ENCODE measurements around the gene PALLD.
A peak's percentile ranks its signal among the peaks of the same experiment; 100 is the strongest.
"Not testable (repeated sequence)": the region's sequence is repeated elsewhere in the genome, so short reads cannot be mapped to it uniquely, and the experiment has no call there.

PALLD gene

DNA sequence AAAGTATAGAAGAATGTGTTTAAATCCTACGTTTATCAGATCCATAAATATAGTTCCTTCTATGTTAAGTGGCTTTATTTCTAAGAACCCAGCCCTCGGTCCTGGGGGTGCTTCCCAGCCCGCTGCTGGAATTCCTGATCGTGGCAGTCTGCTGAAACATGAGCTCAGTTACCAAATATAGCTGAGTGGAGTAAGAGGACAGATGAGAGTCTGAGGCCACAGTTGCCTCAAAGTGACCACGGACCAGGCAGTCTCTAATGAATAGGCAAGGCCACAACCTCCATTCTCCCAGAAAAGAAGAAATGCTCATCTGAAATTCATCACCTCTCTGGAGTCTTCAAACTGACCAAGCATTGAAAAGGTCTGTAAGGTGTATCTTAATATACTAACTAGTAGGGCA lies at the start of gene PALLD:
Gene PALLD, plus strand, starts transcription at position 219 of the 400 bp plus-strand sequence.
- H3K4me1 ChIP-seq (ENCODE audit: insufficient read depth, poor library complexity, severe bottlenecking): no peaks in the 10 kb centered on the region

DNA sequence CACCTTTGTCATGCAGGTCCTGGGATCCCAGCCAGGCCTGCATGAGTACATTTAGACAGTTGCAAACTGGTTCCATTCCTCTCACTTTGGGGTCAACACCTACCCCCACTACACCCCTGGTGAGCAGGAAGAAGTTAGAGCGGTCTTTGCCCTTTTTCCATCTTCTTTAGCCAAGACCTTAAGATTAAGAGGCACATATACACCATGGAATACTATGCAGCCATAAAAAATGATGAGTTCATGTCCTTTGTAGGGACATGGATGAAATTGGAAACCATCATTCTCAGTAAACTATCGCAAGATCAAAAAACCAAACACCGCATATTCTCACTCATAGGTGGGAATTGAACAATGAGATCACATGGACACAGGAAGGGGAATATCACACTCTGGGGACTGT lies 47.8 kb upstream of the PALLD start:
- not testable (repeated sequence) for H3K27ac ChIP-seq (ENCODE audit: poor library complexity, severe bottlenecking); H3K9me3 ChIP-seq (ENCODE audit: severe bottlenecking); H3K4me3 ChIP-seq (ENCODE audit: severe bottlenecking); DNase-seq (ENCODE audit: low spot score); ATAC-seq (ENCODE audit: low read depth); H3K27me3 ChIP-seq (ENCODE audit: insufficient read depth, poor library complexity, severe bottlenecking)
- Histone ChIP-seq H3K36me3 (ENCODE audit: low read depth) (peaks cover 13% of the 10 kb centered on the region), H3K4me1 (ENCODE audit: insufficient read depth, poor library complexity, severe bottlenecking) (peaks cover 14% of the 10 kb centered on the region)

More for the DNA sequence above, at the start of gene PALLD:
- H3K27ac ChIP-seq (ENCODE audit: poor library complexity, severe bottlenecking): no peak within 1 kb of the TSS
- TF ChIP-seq, protein P1, sequence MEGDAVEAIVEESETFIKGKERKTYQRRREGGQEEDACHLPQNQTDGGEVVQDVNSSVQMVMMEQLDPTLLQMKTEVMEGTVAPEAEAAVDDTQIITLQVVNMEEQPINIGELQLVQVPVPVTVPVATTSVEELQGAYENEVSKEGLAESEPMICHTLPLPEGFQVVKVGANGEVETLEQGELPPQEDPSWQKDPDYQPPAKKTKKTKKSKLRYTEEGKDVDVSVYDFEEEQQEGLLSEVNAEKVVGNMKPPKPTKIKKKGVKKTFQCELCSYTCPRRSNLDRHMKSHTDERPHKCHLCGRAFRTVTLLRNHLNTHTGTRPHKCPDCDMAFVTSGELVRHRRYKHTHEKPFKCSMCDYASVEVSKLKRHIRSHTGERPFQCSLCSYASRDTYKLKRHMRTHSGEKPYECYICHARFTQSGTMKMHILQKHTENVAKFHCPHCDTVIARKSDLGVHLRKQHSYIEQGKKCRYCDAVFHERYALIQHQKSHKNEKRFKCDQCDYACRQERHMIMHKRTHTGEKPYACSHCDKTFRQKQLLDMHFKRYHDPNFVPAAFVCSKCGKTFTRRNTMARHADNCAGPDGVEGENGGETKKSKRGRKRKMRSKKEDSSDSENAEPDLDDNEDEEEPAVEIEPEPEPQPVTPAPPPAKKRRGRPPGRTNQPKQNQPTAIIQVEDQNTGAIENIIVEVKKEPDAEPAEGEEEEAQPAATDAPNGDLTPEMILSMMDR (IDR thresholded peaks at IDR 0.05; ENCODE audit: poor library complexity, severe bottlenecking): no peak
- no peaks in the 10 kb centered on the region for H3K36me3 ChIP-seq (ENCODE audit: low read depth)
- H3K27me3 ChIP-seq (ENCODE audit: insufficient read depth, poor library complexity, severe bottlenecking): no peaks in the 10 kb centered on the region
- H3K9me3 ChIP-seq (ENCODE audit: severe bottlenecking): no peaks in the 10 kb centered on the region
- no peak for DNase-seq (ENCODE audit: low spot score)
- H3K4me3 ChIP-seq (ENCODE audit: severe bottlenecking): no peak within 1 kb of the TSS
- no peak for ATAC-seq (ENCODE audit: low read depth)

DNA sequence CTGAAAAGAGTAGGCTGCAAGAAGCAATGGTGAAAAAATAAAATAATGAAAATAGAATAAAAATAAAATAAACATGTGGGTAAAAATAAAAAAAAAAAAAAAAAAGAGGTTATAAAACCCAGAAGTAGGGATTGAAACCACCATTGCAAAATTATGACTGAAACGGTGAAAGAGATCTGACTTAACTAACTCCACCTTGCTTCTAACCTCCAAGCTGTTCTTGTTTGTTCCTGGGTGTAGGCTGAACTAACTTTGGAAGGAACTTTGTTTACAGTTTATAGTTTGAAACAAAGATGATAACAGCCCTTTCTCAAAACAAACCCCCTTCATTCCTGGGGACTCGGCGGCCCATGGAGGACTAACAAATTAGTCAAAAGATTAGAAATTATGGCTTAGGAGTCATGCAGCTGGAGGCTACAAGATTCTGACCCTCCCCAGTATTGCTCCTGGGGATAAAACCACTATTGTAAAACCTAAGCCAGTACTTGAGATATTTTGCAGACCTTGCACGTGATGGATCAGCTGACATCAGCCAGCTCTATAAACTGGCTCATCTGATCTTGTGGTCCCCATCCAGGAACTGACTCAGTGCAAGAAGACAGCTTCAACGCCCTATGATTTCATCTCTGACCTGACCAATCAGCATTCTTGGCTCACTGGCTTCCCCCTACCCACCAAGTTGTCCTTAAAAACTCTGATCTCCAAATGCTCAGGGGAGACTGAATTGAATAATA lies 47.0 kb upstream of the PALLD start:
- H3K4me3 ChIP-seq (ENCODE audit: severe bottlenecking): no peak overlapping the region
- ATAC-seq (ENCODE audit: low read depth) (no peak), DNase-seq (ENCODE audit: low spot score) (no peak)
- peaks cover 14% of the 10 kb centered on the region for H3K4me1 ChIP-seq (ENCODE audit: insufficient read depth, poor library complexity, severe bottlenecking)
- TF ChIP-seq, protein P1 (IDR thresholded peaks at IDR 0.05; ENCODE audit: poor library complexity, severe bottlenecking): no peak
- H3K27ac ChIP-seq (ENCODE audit: poor library complexity, severe bottlenecking): no peak overlapping the region
- no peaks in the 10 kb centered on the region for H3K27me3 ChIP-seq (ENCODE audit: insufficient read depth, poor library complexity, severe bottlenecking)
- H3K9me3 ChIP-seq (ENCODE audit: severe bottlenecking): no peaks in the 10 kb centered on the region
- peaks cover 13% of the 10 kb centered on the region for H3K36me3 ChIP-seq (ENCODE audit: low read depth)

DNA sequence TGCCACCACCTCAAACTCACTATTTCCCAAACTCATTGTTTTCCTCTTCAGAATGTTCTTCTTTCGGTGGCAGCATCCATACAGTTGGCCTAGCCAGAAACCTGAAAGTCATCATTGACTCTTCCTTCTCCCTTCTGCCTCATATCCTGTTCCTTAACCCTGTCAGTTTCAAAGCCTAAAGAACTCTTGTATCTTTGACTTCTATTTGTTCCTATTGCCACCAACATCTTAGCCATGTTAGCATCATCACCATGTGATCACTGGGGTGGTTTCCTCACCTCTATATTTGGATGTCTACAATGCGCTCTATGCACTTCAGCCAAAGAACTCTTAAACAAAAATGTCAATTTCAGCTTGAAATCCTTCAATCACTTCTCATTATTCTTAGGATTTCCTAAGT lies 45.5 kb upstream of the PALLD start:
- DNase-seq (ENCODE audit: low spot score) (no peak), ATAC-seq (ENCODE audit: low read depth) (peak; percentile 44; the same call in 1 of the 3 replicates)
- TF ChIP-seq, protein P1 (IDR thresholded peaks at IDR 0.05; ENCODE audit: poor library complexity, severe bottlenecking): no peak
- Histone ChIP-seq H3K4me1 (ENCODE audit: insufficient read depth, poor library complexity, severe bottlenecking) (peaks cover 14% of the 10 kb centered on the region), H3K9me3 (ENCODE audit: severe bottlenecking) (no peaks in the 10 kb centered on the region), H3K27me3 (ENCODE audit: insufficient read depth, poor library complexity, severe bottlenecking) (no peaks in the 10 kb centered on the region), H3K27ac (ENCODE audit: poor library complexity, severe bottlenecking) (peak overlapping the region; percentile 30), H3K36me3 (ENCODE audit: low read depth) (peaks cover 19% of the 10 kb centered on the region), H3K4me3 (ENCODE audit: severe bottlenecking) (no peak overlapping the region)

DNA sequence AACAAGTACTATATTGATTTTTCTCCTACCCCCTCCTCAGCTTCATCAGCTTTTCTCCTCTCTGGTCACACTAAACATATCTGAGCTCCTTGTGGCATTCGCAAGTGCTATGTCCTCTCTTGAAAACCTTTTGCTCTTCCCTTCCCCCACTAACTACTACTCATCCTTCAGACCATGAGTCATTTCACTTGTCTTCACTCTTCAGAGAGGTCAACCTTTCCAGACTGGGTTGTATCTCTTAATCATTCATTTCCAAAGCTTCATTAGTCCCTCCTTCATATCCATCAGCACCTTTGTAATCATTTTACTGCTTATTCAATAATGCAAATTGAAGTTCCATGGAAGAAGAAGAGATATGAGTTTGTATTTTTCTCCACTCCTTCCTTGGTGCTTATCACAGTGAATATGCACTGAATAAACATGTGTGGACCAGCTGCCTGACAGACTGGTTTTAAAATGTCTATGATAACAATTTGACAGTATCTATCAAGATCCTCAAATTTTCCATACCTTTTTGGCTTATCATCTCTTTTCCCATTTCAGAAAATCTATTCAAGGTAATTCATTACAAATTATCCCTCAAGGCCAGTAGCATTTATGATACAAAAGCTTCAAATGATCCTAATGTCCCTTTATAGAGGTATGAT lies 45.0 kb upstream of the PALLD start:
- ATAC-seq (ENCODE audit: low read depth) (peak; percentile 88), DNase-seq (ENCODE audit: low spot score) (no peak)

More for the DNA sequence above, 45.0 kb upstream of the PALLD start:
- no peaks in the 10 kb centered on the region for H3K9me3 ChIP-seq (ENCODE audit: severe bottlenecking)
- H3K4me3 ChIP-seq (ENCODE audit: severe bottlenecking): no peak overlapping the region
- H3K4me1 ChIP-seq (ENCODE audit: insufficient read depth, poor library complexity, severe bottlenecking): peaks cover 14% of the 10 kb centered on the region
- H3K36me3 ChIP-seq (ENCODE audit: low read depth): peaks cover 19% of the 10 kb centered on the region
- TF ChIP-seq, protein P1 (IDR thresholded peaks at IDR 0.05; ENCODE audit: poor library complexity, severe bottlenecking): no peak
- H3K27me3 ChIP-seq (ENCODE audit: insufficient read depth, poor library complexity, severe bottlenecking): no peaks in the 10 kb centered on the region
- H3K27ac ChIP-seq (ENCODE audit: poor library complexity, severe bottlenecking): peak overlapping the region; percentile 30

All from RWPE2 (cell line).